Esophagus muscularis mucosa (tissue), 4 donors: Measurements from ENCODE around the gene RTP5.

ENCODE experiments used
- EP300 ChIP-seq: sonication (generic); formaldehyde crosslinking; IDR thresholded peaks from one replicate; pipeline ENCODE4 v1.6.1; 2017; ENCODE audit warnings: antibody characterized with exemption
- POLR2A ChIP-seq: fragments of 450-650 bp; IDR thresholded peaks from one replicate; pipeline ENCODE4 v1.6.1; 2017; ENCODE audit warnings: antibody characterized with exemption, moderate library complexity, mild to moderate bottlenecking, low read depth
- TF ChIP-seq, protein P1 (sequence below), 3 experiments: fragments of 200-600 bp in 2 of 3; fragments of 450-650 bp in 1 of 3; sonication (generic) in 2 of 3; IDR thresholded peaks; one replicate each; pipeline ENCODE4 v1.5.1; 2017 to 2019; ENCODE audit warnings: antibody characterized with exemption in 3 of 3, mild to moderate bottlenecking in 2 of 3, moderate library complexity in 1 of 3

DNA sequence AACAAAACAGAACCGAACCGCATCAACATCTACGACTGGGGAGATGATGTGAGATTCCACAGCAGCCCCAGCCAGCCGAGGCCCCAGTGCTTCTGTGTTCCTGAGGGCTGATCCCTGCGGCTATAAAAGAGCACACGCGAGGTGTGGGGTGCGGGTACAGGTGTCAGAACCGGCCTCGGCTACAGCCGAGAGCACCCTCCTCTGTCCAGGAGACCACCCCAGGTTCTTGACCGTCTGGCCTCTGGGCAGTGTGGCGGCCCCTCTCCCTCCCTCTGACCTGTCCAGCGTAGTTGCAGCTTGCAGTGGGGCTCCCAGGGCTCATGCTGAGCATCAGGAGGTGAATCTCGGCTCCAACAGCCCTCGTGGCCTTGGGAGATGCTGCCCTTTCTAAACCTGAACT, 23.7 kb downstream of the RTP5 start:
- TF ChIP-seq, protein P1, sequence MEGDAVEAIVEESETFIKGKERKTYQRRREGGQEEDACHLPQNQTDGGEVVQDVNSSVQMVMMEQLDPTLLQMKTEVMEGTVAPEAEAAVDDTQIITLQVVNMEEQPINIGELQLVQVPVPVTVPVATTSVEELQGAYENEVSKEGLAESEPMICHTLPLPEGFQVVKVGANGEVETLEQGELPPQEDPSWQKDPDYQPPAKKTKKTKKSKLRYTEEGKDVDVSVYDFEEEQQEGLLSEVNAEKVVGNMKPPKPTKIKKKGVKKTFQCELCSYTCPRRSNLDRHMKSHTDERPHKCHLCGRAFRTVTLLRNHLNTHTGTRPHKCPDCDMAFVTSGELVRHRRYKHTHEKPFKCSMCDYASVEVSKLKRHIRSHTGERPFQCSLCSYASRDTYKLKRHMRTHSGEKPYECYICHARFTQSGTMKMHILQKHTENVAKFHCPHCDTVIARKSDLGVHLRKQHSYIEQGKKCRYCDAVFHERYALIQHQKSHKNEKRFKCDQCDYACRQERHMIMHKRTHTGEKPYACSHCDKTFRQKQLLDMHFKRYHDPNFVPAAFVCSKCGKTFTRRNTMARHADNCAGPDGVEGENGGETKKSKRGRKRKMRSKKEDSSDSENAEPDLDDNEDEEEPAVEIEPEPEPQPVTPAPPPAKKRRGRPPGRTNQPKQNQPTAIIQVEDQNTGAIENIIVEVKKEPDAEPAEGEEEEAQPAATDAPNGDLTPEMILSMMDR (IDR thresholded peaks at IDR 0.05) = no peak
- TF ChIP-seq EP300 = no peak
- TF ChIP-seq POLR2A = no peak
